PC-9 (cell line): ENCODE data around the gene KCNV2. TPM values are rescaled to one million over a fixed set of nuclear protein-coding genes. Genes with fewer than 3 reads are reported as not detected.

Source experiments
- BruUV-seq: library from RNA; stranded (reverse); fragments of 400-500 nt; replicated peaks from 2 replicates; lab custom pipeline; 2021; lab: Mats Ljungman, UMichigan
- CTCF ChIA-PET: fragments of 300-600 bp; sonication (Branson Sonifier 250); formaldehyde crosslinking; loops from one replicate; lab custom pipeline; 2022; ENCODE audit warnings: antibody characterized with exemption; lab: Charles Lee
- POLR2A ChIA-PET: fragments of 300-600 bp; sonication (Branson Sonifier 250); formaldehyde crosslinking; loops from one replicate; lab custom pipeline; 2022; ENCODE audit warnings: antibody characterized with exemption; ENCODE audit not compliant: unreplicated experiment; lab: Charles Lee
- DNase-seq, 2 experiments: peaks; one replicate each; pipeline versions ENCODE4 v3.0.0 to v3.0.0-alpha.2; 2015 to 2022; ENCODE audit warnings: mixed read lengths in 1 of 2
- H2AFZ ChIP-seq: fragments of 200-600 bp; sonication (generic); 2 replicates; pipeline ENCODE4 v1.8.1; 2017; ENCODE audit warnings: antibody characterized with exemption
- H3F3A ChIP-seq: fragments of 200-600 bp; sonication (generic); 2 replicates; pipeline ENCODE4 v1.8.1; 2017; ENCODE audit warnings: antibody characterized with exemption, mild to moderate bottlenecking, low read depth; ENCODE audit not compliant: insufficient read depth
- H3K27ac ChIP-seq: fragments of 200-600 bp; sonication (generic); 2 replicates; pipeline ENCODE4 v1.6.1; 2016; ENCODE audit warnings: mixed run types
- H3K27me3 ChIP-seq: fragments of 200-600 bp; sonication (generic); 2 replicates; pipeline ENCODE4 v1.6.1; 2016; ENCODE audit warnings: low read depth, mixed run types; ENCODE audit not compliant: insufficient read depth
- H3K36me3 ChIP-seq: fragments of 200-600 bp; sonication (generic); 2 replicates; pipeline ENCODE4 v1.6.1; 2016; ENCODE audit warnings: low read depth, mixed run types
- H3K4me1 ChIP-seq: fragments of 200-600 bp; sonication (generic); replicated peaks from 2 replicates; pipeline ENCODE4 v1.6.1; 2016; ENCODE audit warnings: mixed run types; ENCODE audit not compliant: insufficient read depth
- H3K4me2 ChIP-seq: fragments of 200-600 bp; sonication (generic); 2 replicates; pipeline ENCODE4 v1.6.1; 2017; ENCODE audit warnings: mixed run types
- H3K4me3 ChIP-seq: fragments of 200-600 bp; sonication (generic); 2 replicates; pipeline ENCODE4 v1.6.1; 2016; ENCODE audit warnings: mixed run types
- H3K79me2 ChIP-seq: fragments of 200-600 bp; sonication (generic); 2 replicates; pipeline ENCODE4 v1.6.1; 2017; ENCODE audit warnings: low read depth, mixed run types
- H3K9me2 ChIP-seq: fragments of 200-600 bp; sonication (generic); 2 replicates; pipeline ENCODE4 v1.8.1; 2017; ENCODE audit warnings: mild to moderate bottlenecking; ENCODE audit not compliant: insufficient read depth
- H3K9me3 ChIP-seq: fragments of 200-600 bp; sonication (generic); 2 replicates; pipeline ENCODE4 v1.8.1; 2016; ENCODE audit warnings: low read depth; ENCODE audit not compliant: insufficient read depth
- H4K20me1 ChIP-seq: fragments of 200-600 bp; sonication (generic); 2 replicates; pipeline ENCODE4 v1.8.1; 2017; ENCODE audit not compliant: insufficient read depth
- CTCF ChIP-seq: fragments of 200-600 bp; sonication (generic); conservative IDR thresholded peaks from 2 replicates; pipeline ENCODE4 v1.6.1; 2017; ENCODE audit warnings: mixed run types, antibody characterized with exemption, mild to moderate bottlenecking, moderate library complexity
- EZH2 ChIP-seq: fragments of 200-600 bp; sonication (generic); IDR thresholded peaks from 2 replicates; pipeline ENCODE4 v1.8.0; 2017; ENCODE audit warnings: antibody characterized with exemption, low read depth
- intact Hi-C: fragments of 100-400 bp; cut with micrococcal nuclease; formaldehyde crosslinking; loops from one replicate; pipeline ENCODE4 v1.10.0; 2022; ENCODE audit not compliant: unreplicated experiment
- total RNA-seq: library from RNA; stranded (reverse); gene quantifications from 2 replicates; pipeline ENCODE4 v1.2.3, GENCODE V29; 2021

The KCNV2 gene
- total RNA-seq, 1 experiment from 2014 or later = not detected

GRCh38 chr9:2723376-2724065, 6.2 kb downstream of the KCNV2 start:
- Histone ChIP-seq H2AFZ (no peak overlapping the region), H3K79me2 (no peaks in the 10 kb centered on the region), H3K4me3 (no peak overlapping the region), H3K27ac (no peak overlapping the region), H3K36me3 (no peaks in the 10 kb centered on the region), H3F3A (no peaks in the 10 kb centered on the region), H3K27me3 (no peaks in the 10 kb centered on the region), H3K4me1 (no peaks in the 10 kb centered on the region), H3K9me3 (no peaks in the 10 kb centered on the region), H4K20me1 (no peaks in the 10 kb centered on the region), H3K4me2 (no peak overlapping the region), H3K9me2 (no peaks in the 10 kb centered on the region)
- intact Hi-C loops = no loop called here
- TF ChIP-seq CTCF (no peak), EZH2 (no peak)
- POLR2A ChIA-PET = no interaction called here
- no peak for DNase-seq
- CTCF ChIA-PET = interaction anchor here (0.6 kb wide), 1 partner anchor 517 kb away, joined by 5 read pairs; no protein-coding TSS in a partner anchor
- BruUV-seq = no TSS peak

- no peaks in the 10 kb centered on the region for H3K4me1 ChIP-seq
- ChIA-PET POLR2A (interaction anchor here (0.7 kb wide), 1 partner anchor 56 kb away, joined by 3 read pairs; no protein-coding TSS in a partner anchor), CTCF (no interaction called here)
- H3K79me2 ChIP-seq = no peaks in the 10 kb centered on the region
- TF ChIP-seq EZH2 (no peak), CTCF (no peak)
- intact Hi-C loops = loop anchor here (5.0 kb wide), 1 partner anchor 593 kb away; no protein-coding TSS in a partner anchor
- no peaks in the 10 kb centered on the region for H3F3A ChIP-seq
- H4K20me1 ChIP-seq = no peaks in the 10 kb centered on the region
- DNase-seq = no peak
- no peaks in the 10 kb centered on the region for H3K36me3 ChIP-seq
- no peaks in the 10 kb centered on the region for H3K9me2 ChIP-seq
- no peaks in the 10 kb centered on the region for H3K27me3 ChIP-seq
- no peak overlapping the region for H2AFZ ChIP-seq
- no TSS peak for BruUV-seq
- no peak overlapping the region for H3K4me3 ChIP-seq
- H3K27ac ChIP-seq = no peak overlapping the region
- H3K4me2 ChIP-seq = no peak overlapping the region
- H3K9me3 ChIP-seq = no peaks in the 10 kb centered on the region
These were observed 7.8 kb downstream of the KCNV2 start for GRCh38 chr9:2725126-2725525.

GRCh38 chr9:2725898-2726649, 8.8 kb downstream of the KCNV2 start:
- intact Hi-C loops = loop anchor here (5.0 kb wide), 1 partner anchor 594 kb away; no protein-coding TSS in a partner anchor
- H3K79me2 ChIP-seq = no peaks in the 10 kb centered on the region
- H3K36me3 ChIP-seq = no peaks in the 10 kb centered on the region
- ChIA-PET POLR2A (no interaction called here), CTCF (no interaction called here)
- H3K27ac ChIP-seq = no peak overlapping the region
- no peaks in the 10 kb centered on the region for H3K9me2 ChIP-seq
- no peaks in the 10 kb centered on the region for H4K20me1 ChIP-seq
- TF ChIP-seq CTCF = no peak
- TF ChIP-seq EZH2 = no peak
- no peaks in the 10 kb centered on the region for H3K4me1 ChIP-seq
- DNase-seq = no peak
- no TSS peak for BruUV-seq
- H3K9me3 ChIP-seq = no peaks in the 10 kb centered on the region
- H3K27me3 ChIP-seq = no peaks in the 10 kb centered on the region
- H3F3A ChIP-seq = no peaks in the 10 kb centered on the region
- H2AFZ ChIP-seq = no peak overlapping the region
- no peak overlapping the region for H3K4me3 ChIP-seq
- H3K4me2 ChIP-seq = no peak overlapping the region
